Measurements from ENCODE around the gene TTI1.

TTI1 gene

GRCh38 chr20:38063911-38064530 is 30.8 kb upstream of the TTI1 start:
- peaks cover 36% of the 10 kb centered on the region for H3K36me3 Mint-ChIP-seq (ENCODE audit: low read depth)
- H3K27ac Mint-ChIP-seq, result no peak overlapping the region
- H3K9me3 Mint-ChIP-seq, result no peaks in the 10 kb centered on the region

GRCh38 chr20:38062890-38063289 is 29.6 kb upstream of the TTI1 start:
- H3K36me3 Mint-ChIP-seq (ENCODE audit: low read depth), result peaks cover 25% of the 10 kb centered on the region
- H3K4me3 Mint-ChIP-seq, result no peak overlapping the region
- no peak overlapping the region for H3K27ac Mint-ChIP-seq
- H3K4me1 Mint-ChIP-seq (ENCODE audit: low read depth), result no peaks in the 10 kb centered on the region
- intact Hi-C loops (cut with micrococcal nuclease), result no loop called here
- no peaks in the 10 kb centered on the region for H3K9me3 Mint-ChIP-seq
- no peaks in the 10 kb centered on the region for H3K27me3 Mint-ChIP-seq

More at GRCh38 chr20:38063911-38064530, 30.8 kb upstream of the TTI1 start:
- no peaks in the 10 kb centered on the region for H3K4me1 Mint-ChIP-seq (ENCODE audit: low read depth)
- no peak overlapping the region for H3K4me3 Mint-ChIP-seq
- intact Hi-C loops (cut with micrococcal nuclease), result no loop called here
- H3K27me3 Mint-ChIP-seq, result no peaks in the 10 kb centered on the region

- Mint-ChIP-seq H3K27me3 (no peaks in the 10 kb centered on the region), H3K36me3 (ENCODE audit: low read depth) (peaks cover 13% of the 10 kb centered on the region), H3K4me1 (ENCODE audit: low read depth) (no peaks in the 10 kb centered on the region), H3K4me3 (no peak overlapping the region), H3K27ac (no peak overlapping the region), H3K9me3 (no peaks in the 10 kb centered on the region)
- intact Hi-C loops (cut with micrococcal nuclease), result no loop called here
These were observed 27.9 kb upstream of the TTI1 start for GRCh38 chr20:38061109-38061508.

- intact Hi-C loops (cut with micrococcal nuclease), result no loop called here
- no peaks in the 10 kb centered on the region for H3K9me3 Mint-ChIP-seq
- no peak overlapping the region for H3K4me3 Mint-ChIP-seq
These were observed 27.3 kb upstream of the TTI1 start for GRCh38 chr20:38060536-38060935.

GRCh38 chr20:38059832-38060231 is 26.6 kb upstream of the TTI1 start:
- H3K4me3 Mint-ChIP-seq, result no peak overlapping the region
- no peaks in the 10 kb centered on the region for H3K4me1 Mint-ChIP-seq (ENCODE audit: low read depth)
- no peaks in the 10 kb centered on the region for H3K27me3 Mint-ChIP-seq
- intact Hi-C loops (cut with micrococcal nuclease), result loop anchor here (5.0 kb wide), 1 partner anchor 347 kb away; no protein-coding TSS in a partner anchor
- H3K27ac Mint-ChIP-seq, result no peak overlapping the region
- H3K9me3 Mint-ChIP-seq, result no peaks in the 10 kb centered on the region
- H3K36me3 Mint-ChIP-seq (ENCODE audit: low read depth), result peaks cover 17% of the 10 kb centered on the region

More at GRCh38 chr20:38060536-38060935, 27.3 kb upstream of the TTI1 start:
- H3K36me3 Mint-ChIP-seq (ENCODE audit: low read depth), result peaks cover 13% of the 10 kb centered on the region
- H3K27ac Mint-ChIP-seq, result no peak overlapping the region
- H3K27me3 Mint-ChIP-seq, result no peaks in the 10 kb centered on the region
- H3K4me1 Mint-ChIP-seq (ENCODE audit: low read depth), result no peaks in the 10 kb centered on the region

GRCh38 chr20:38057351-38057972 is 24.2 kb upstream of the TTI1 start:
- H3K36me3 Mint-ChIP-seq (ENCODE audit: low read depth), result peaks cover 34% of the 10 kb centered on the region

GRCh38 chr20:38055848-38056247 is 22.6 kb upstream of the TTI1 start:
- Mint-ChIP-seq H3K4me3 (no peak overlapping the region), H3K9me3 (no peaks in the 10 kb centered on the region), H3K4me1 (ENCODE audit: low read depth) (no peaks in the 10 kb centered on the region), H3K27me3 (no peaks in the 10 kb centered on the region), H3K36me3 (ENCODE audit: low read depth) (peaks cover 50% of the 10 kb centered on the region), H3K27ac (no peak overlapping the region)
- intact Hi-C loops (cut with micrococcal nuclease), result loop anchor here (5.0 kb wide), 1 partner anchor 351 kb away; no protein-coding TSS in a partner anchor

More at GRCh38 chr20:38057351-38057972, 24.2 kb upstream of the TTI1 start:
- intact Hi-C loops (cut with micrococcal nuclease), result loop anchor here (1.0 to 5.0 kb wide), 3 partner anchors 165 to 350 kb away; no protein-coding TSS in a partner anchor
- Mint-ChIP-seq H3K4me1 (ENCODE audit: low read depth) (no peaks in the 10 kb centered on the region), H3K27ac (no peak overlapping the region), H3K9me3 (no peaks in the 10 kb centered on the region), H3K27me3 (no peaks in the 10 kb centered on the region), H3K4me3 (no peak overlapping the region)

GRCh38 chr20:38055294-38055693 is 22.0 kb upstream of the TTI1 start:
- Mint-ChIP-seq H3K4me1 (ENCODE audit: low read depth) (no peaks in the 10 kb centered on the region), H3K27me3 (no peaks in the 10 kb centered on the region), H3K4me3 (no peak overlapping the region), H3K36me3 (ENCODE audit: low read depth) (peaks cover 54% of the 10 kb centered on the region), H3K27ac (no peak overlapping the region), H3K9me3 (no peaks in the 10 kb centered on the region)
- intact Hi-C loops (cut with micrococcal nuclease), result loop anchor here (5.0 kb wide), 1 partner anchor 352 kb away; no protein-coding TSS in a partner anchor

GRCh38 chr20:38054647-38055046 is 21.4 kb upstream of the TTI1 start:
- no peaks in the 10 kb centered on the region for H3K9me3 Mint-ChIP-seq
- intact Hi-C loops (cut with micrococcal nuclease), result loop anchor here (5.0 kb wide), 1 partner anchor 353 kb away; no protein-coding TSS in a partner anchor
- H3K4me3 Mint-ChIP-seq, result no peak overlapping the region
- no peak overlapping the region for H3K27ac Mint-ChIP-seq
- H3K27me3 Mint-ChIP-seq, result no peaks in the 10 kb centered on the region
- H3K4me1 Mint-ChIP-seq (ENCODE audit: low read depth), result peaks cover 4% of the 10 kb centered on the region
- peaks cover 61% of the 10 kb centered on the region for H3K36me3 Mint-ChIP-seq (ENCODE audit: low read depth)

- intact Hi-C loops (cut with micrococcal nuclease), result no loop called here
- Mint-ChIP-seq H3K4me1 (ENCODE audit: low read depth) (peaks cover 5% of the 10 kb centered on the region), H3K4me3 (no peak overlapping the region), H3K9me3 (no peaks in the 10 kb centered on the region), H3K36me3 (ENCODE audit: low read depth) (peaks cover 78% of the 10 kb centered on the region), H3K27me3 (no peaks in the 10 kb centered on the region), H3K27ac (no peak overlapping the region)
These were observed 19.6 kb upstream of the TTI1 start for GRCh38 chr20:38052870-38053269.

- H3K27me3 Mint-ChIP-seq, result no peaks in the 10 kb centered on the region
- H3K9me3 Mint-ChIP-seq, result no peaks in the 10 kb centered on the region
- peaks cover 82% of the 10 kb centered on the region for H3K36me3 Mint-ChIP-seq (ENCODE audit: low read depth)
- intact Hi-C loops (cut with micrococcal nuclease), result no loop called here
- peaks cover 10% of the 10 kb centered on the region for H3K4me1 Mint-ChIP-seq (ENCODE audit: low read depth)
- H3K27ac Mint-ChIP-seq, result no peak overlapping the region
- H3K4me3 Mint-ChIP-seq, result no peak overlapping the region
These were observed 17.4 kb upstream of the TTI1 start for GRCh38 chr20:38050686-38051085.

- Mint-ChIP-seq H3K36me3 (ENCODE audit: low read depth) (peaks cover 79% of the 10 kb centered on the region), H3K4me3 (no peak overlapping the region), H3K27me3 (no peaks in the 10 kb centered on the region), H3K9me3 (no peaks in the 10 kb centered on the region), H3K4me1 (ENCODE audit: low read depth) (peaks cover 10% of the 10 kb centered on the region), H3K27ac (no peak overlapping the region)
- intact Hi-C loops (cut with micrococcal nuclease), result no loop called here
These were observed 16.5 kb upstream of the TTI1 start for GRCh38 chr20:38049800-38050199.

- H3K4me3 Mint-ChIP-seq, result no peak overlapping the region
- H3K27ac Mint-ChIP-seq, result no peak overlapping the region
- peaks cover 85% of the 10 kb centered on the region for H3K36me3 Mint-ChIP-seq (ENCODE audit: low read depth)
- intact Hi-C loops (cut with micrococcal nuclease), result no loop called here
- H3K27me3 Mint-ChIP-seq, result no peaks in the 10 kb centered on the region
- peaks cover 24% of the 10 kb centered on the region for H3K4me1 Mint-ChIP-seq (ENCODE audit: low read depth)
- no peaks in the 10 kb centered on the region for H3K9me3 Mint-ChIP-seq
These were observed 13.3 kb upstream of the TTI1 start for GRCh38 chr20:38046572-38046971.

- Mint-ChIP-seq H3K27me3 (no peaks in the 10 kb centered on the region), H3K9me3 (no peaks in the 10 kb centered on the region), H3K4me3 (no peak overlapping the region), H3K4me1 (ENCODE audit: low read depth) (peaks cover 21% of the 10 kb centered on the region), H3K36me3 (ENCODE audit: low read depth) (peaks cover 86% of the 10 kb centered on the region), H3K27ac (no peak overlapping the region)
- intact Hi-C loops (cut with micrococcal nuclease), result no loop called here
These were observed 11.4 kb upstream of the TTI1 start for GRCh38 chr20:38044685-38045084.
